ENCODE results near the gene PPP6R3. TPM values are rescaled to one million over a fixed set of nuclear protein-coding genes. Genes with fewer than 3 reads are reported as not detected.
"Not testable (repeated sequence)": the region's sequence is repeated elsewhere in the genome, so short reads cannot be mapped to it uniquely, and the experiment has no call there.

Gene PPP6R3
- total RNA-seq, 4 donors from 2014 or later = 103 to 150 (median 119) TPM

DNA sequence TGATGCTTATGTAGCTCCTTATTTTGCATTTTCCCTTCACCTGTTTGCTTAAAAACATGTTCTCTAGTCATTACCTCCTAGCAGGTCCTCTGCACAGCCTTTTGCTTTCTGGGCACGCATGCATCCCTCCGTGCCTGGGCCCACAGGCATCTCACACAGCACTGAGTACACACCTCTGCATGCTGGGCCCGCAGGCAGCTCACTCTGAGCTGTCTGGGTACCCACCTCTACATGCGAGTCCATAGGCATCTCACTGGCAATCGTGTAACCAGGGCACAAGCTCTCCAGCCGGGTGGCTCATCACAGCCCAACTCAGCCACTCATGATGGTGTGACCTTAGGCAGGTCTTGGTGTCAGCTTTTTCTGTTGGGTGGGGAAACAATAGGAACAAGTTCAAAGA, 155.1 kb downstream of the PPP6R3 start:
- H3K27me3 ChIP-seq = no peaks in the 10 kb centered on the region
- no peak for DNase-seq (ENCODE audit: low spot score in 2 of 2)
- H3K9me3 ChIP-seq = peaks cover 0 to 11% (median 0%) of the 10 kb centered on the region in 4 donors
- H3K4me1 ChIP-seq = no peaks in the 10 kb centered on the region
- no peak overlapping the region for H3K27ac ChIP-seq
- no peak overlapping the region for H3K4me3 ChIP-seq
- H3K36me3 ChIP-seq = peaks cover 4 to 62% (median 11%) of the 10 kb centered on the region in 3 donors
- 89 to 97% methylated on average over 6 of the region's 6 CpGs for WGBS, 2 donors
- TF ChIP-seq POLR2A (IDR thresholded peaks at IDR 0.05) = no peak
- TF ChIP-seq EP300 (IDR thresholded peaks at IDR 0.05) = no peak
- TF ChIP-seq, protein P1, sequence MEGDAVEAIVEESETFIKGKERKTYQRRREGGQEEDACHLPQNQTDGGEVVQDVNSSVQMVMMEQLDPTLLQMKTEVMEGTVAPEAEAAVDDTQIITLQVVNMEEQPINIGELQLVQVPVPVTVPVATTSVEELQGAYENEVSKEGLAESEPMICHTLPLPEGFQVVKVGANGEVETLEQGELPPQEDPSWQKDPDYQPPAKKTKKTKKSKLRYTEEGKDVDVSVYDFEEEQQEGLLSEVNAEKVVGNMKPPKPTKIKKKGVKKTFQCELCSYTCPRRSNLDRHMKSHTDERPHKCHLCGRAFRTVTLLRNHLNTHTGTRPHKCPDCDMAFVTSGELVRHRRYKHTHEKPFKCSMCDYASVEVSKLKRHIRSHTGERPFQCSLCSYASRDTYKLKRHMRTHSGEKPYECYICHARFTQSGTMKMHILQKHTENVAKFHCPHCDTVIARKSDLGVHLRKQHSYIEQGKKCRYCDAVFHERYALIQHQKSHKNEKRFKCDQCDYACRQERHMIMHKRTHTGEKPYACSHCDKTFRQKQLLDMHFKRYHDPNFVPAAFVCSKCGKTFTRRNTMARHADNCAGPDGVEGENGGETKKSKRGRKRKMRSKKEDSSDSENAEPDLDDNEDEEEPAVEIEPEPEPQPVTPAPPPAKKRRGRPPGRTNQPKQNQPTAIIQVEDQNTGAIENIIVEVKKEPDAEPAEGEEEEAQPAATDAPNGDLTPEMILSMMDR (IDR thresholded peaks at IDR 0.05) = no peak

DNA sequence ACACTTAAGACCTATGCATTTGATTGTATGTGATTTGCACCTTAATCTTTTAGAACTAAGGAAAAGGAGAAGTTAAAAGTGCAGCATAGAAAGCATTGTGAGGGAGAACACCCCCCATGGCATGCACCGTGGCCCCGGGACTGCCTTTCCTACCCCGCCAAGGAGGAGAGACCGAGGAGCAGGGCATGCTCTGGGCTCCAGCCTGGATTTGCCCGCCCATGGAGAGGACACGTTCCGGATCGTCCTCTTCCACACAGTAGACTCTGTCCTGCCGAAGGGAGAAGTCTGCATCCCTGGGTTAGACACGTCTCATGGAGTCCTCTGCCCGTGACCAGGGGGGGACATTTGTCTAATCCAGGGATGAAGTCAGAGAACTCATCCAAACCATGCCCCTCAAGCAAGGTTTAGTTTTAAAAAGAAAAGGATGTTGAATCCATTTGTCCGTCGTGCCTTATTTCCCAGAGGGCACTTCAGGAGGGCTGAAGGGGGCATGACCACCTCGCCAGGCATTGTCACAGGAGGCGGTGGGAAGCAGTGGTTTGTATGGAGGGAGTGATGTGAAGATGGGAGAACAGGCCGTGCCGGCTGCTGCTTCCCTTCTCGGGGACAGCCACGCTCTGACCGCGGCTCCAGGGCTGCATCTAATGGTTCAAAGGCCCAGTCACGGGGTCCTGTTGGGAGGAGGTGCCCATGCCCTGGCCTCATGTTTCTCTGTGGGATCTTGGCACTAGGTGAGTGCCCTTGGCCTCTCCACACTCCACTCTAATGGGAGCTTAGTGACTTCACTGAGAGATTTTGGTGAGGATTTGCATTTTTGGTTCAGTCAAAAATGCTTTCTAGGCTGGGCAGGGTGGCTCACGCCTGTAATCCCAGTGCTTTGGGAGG, 157.6 kb downstream of the PPP6R3 start:
- DNase-seq (ENCODE audit: low spot score in 2 of 2) = no peak
- TF ChIP-seq POLR2A (IDR thresholded peaks at IDR 0.05) (no peak), EP300 (IDR thresholded peaks at IDR 0.05) (no peak)
- TF ChIP-seq, protein P1 (IDR thresholded peaks at IDR 0.05) = no peak
- 86% methylated on average over 18 to 23 of the region's 23 CpGs for WGBS, 2 donors

DNA sequence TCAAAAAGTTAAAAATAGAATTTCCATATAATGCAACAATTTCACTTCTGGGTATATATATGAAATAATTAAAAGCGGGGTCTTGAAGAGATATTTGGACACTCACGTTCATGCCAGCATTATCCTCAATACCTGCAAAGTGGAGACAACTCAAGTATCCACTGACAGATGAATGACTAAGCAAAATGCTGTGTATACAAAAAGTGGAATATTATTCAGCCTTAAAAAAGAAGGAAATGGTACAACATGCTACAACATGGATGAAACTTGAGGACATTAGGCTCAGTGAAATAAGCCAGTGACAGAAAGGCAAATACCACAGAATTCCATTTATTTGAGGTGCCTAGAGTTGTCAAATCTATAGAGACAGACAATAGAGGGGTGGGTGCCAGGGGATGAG, 161.3 kb downstream of the PPP6R3 start:
- no peaks in the 10 kb centered on the region for H3K27me3 ChIP-seq
- no peak overlapping the region for H3K4me3 ChIP-seq
- TF ChIP-seq POLR2A (IDR thresholded peaks at IDR 0.05) (no peak), EP300 (IDR thresholded peaks at IDR 0.05) (no peak)
- TF ChIP-seq, protein P1 (IDR thresholded peaks at IDR 0.05) = no peak
- H3K27ac ChIP-seq = no peak overlapping the region
- H3K9me3 ChIP-seq = no peaks in the 10 kb centered on the region
- no peak for DNase-seq (ENCODE audit: low spot score in 2 of 2)
- H3K4me1 ChIP-seq = no peaks in the 10 kb centered on the region
- no peaks in the 10 kb centered on the region for H3K36me3 ChIP-seq
- 92 to 94% methylated on average over 2 of the region's 2 CpGs for WGBS, 2 donors

More for the DNA sequence above, 157.6 kb downstream of the PPP6R3 start:
- Histone ChIP-seq H3K27me3 (no peaks in the 10 kb centered on the region), H3K4me1 (no peaks in the 10 kb centered on the region), H3K27ac (no peak overlapping the region), H3K4me3 (no peak overlapping the region), H3K9me3 (peaks cover 0 to 11% (median 0%) of the 10 kb centered on the region in 4 donors), H3K36me3 (peaks cover 4 to 37% (median 5%) of the 10 kb centered on the region in 3 donors)

- H3K9me3 ChIP-seq; H3K4me3 ChIP-seq; H3K4me1 ChIP-seq; DNase-seq (ENCODE audit: low spot score in 2 of 2); H3K27ac ChIP-seq; H3K36me3 ChIP-seq; H3K27me3 ChIP-seq: not testable (repeated sequence)
- whole genome bisulfite sequencing, 2 donors = 83 to 86% methylated on average over 9 of the region's 9 CpGs
Measured at GRCh38 chr11:68623706-68624105, 163.2 kb downstream of the PPP6R3 start.

- not testable (repeated sequence) for H3K4me1 ChIP-seq; DNase-seq (ENCODE audit: low spot score in 2 of 2); H3K4me3 ChIP-seq; H3K9me3 ChIP-seq; H3K36me3 ChIP-seq; H3K27me3 ChIP-seq; H3K27ac ChIP-seq
- 86 to 87% methylated on average over 4 of the region's 4 CpGs for WGBS, 2 donors
Measured at GRCh38 chr11:68625069-68625468, 164.5 kb downstream of the PPP6R3 start.

DNA sequence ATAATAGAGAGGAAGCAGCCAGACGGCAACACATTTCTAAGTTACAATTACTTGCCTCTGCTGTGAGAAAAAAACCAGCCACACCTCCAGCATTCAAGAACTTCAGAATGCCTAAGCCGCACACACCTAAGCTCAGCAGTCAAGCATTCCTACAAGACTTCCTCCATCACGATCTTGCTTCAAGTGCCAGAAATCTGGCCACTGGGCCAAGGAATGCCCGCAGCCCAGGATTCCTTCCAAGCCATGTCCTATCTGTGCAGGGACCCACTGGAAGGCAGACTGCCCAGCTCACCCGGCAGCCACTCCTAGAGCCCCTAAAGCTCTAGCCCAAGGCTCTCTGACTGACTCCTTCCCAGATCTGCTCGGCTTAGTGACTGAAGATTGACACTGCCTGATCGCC, 165.7 kb downstream of the PPP6R3 start:
- not testable (repeated sequence) for H3K27me3 ChIP-seq; H3K36me3 ChIP-seq; H3K4me3 ChIP-seq; H3K27ac ChIP-seq; H3K4me1 ChIP-seq; H3K9me3 ChIP-seq; DNase-seq (ENCODE audit: low spot score in 2 of 2)
- WGBS, 2 donors = 76 to 88% methylated on average over 7 of the region's 7 CpGs

DNA sequence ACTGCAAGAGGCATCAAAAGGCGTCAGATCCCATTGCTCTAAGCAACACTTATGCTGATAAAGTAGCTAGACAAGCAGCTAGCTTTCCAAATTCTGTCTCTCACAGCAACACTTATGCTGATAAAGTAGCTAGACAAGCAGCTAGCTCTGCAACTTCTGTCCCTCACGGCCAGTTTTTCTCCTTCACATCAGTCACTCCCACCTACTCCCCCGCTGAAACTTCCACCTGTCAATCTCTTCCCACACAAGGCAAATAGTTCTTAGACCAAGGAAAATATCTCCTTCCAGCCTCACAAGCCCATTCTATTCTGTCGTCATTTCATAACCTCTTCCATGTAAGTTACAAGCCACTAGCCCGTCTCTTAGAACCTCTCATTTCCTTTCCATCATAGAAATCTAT, 168.3 kb downstream of the PPP6R3 start:
- H3K27ac ChIP-seq; H3K4me3 ChIP-seq; H3K27me3 ChIP-seq; H3K4me1 ChIP-seq; H3K9me3 ChIP-seq; DNase-seq (ENCODE audit: low spot score in 2 of 2); H3K36me3 ChIP-seq: not testable (repeated sequence)
- 81 to 84% methylated on average over 4 to 5 of the region's 5 CpGs for WGBS, 2 donors

- not testable (repeated sequence) for H3K36me3 ChIP-seq; H3K9me3 ChIP-seq; H3K4me3 ChIP-seq; H3K27ac ChIP-seq; H3K4me1 ChIP-seq; H3K27me3 ChIP-seq; DNase-seq (ENCODE audit: low spot score in 2 of 2)
- WGBS, 2 donors = 90 to 96% methylated on average over 8 of the region's 8 CpGs
Measured at GRCh38 chr11:68632375-68632774, 171.8 kb downstream of the PPP6R3 start.
